PC-3 (cell line): ENCODE measurements around the gene DPH2. TPM values are rescaled to one million over a fixed set of nuclear protein-coding genes. Genes with fewer than 3 reads are reported as not detected.

Source experiments
- ATAC-seq: fragments of 200-7000 bp; cut with Tn5 transposase; 2 replicates; pipeline ENCODE4 v1.9.1; 2020; ENCODE audit warnings: mild to moderate bottlenecking, moderate library complexity
- BruUV-seq: library from RNA; stranded (reverse); fragments of 400-500 nt; replicated peaks from 2 replicates; lab custom pipeline; 2021; lab: Mats Ljungman, UMichigan
- CTCF ChIA-PET: fragments of 300-600 bp; sonication (Branson Sonifier 250); formaldehyde crosslinking; loops from one replicate; lab custom pipeline; 2022; ENCODE audit warnings: antibody characterized with exemption; lab: Charles Lee
- POLR2A ChIA-PET: fragments of 300-600 bp; sonication (Branson Sonifier 250); formaldehyde crosslinking; loops from one replicate; lab custom pipeline; 2022; ENCODE audit warnings: antibody characterized with exemption; ENCODE audit not compliant: unreplicated experiment; lab: Charles Lee
- DNase-seq: peaks from one replicate; pipeline ENCODE4 v3.0.0-alpha.2; 2015
- H2AFZ ChIP-seq: fragments of 300-600 bp; sonication (generic); 2 replicates; pipeline ENCODE4 v1.6.0; 2016; ENCODE audit warnings: antibody characterized with exemption, low read length
- H3F3A ChIP-seq: fragments of 300-600 bp; sonication (generic); one replicate; pipeline ENCODE4 v1.6.0; 2017; ENCODE audit warnings: antibody characterized with exemption, low read length, control low read depth, mild to moderate bottlenecking; ENCODE audit not compliant: unreplicated experiment
- H3K27ac ChIP-seq: fragments of 300-600 bp; sonication (generic); 2 replicates; pipeline ENCODE4 v1.5.1; 2016; ENCODE audit warnings: mild to moderate bottlenecking, low read length
- H3K27me3 ChIP-seq: fragments of 300-600 bp; sonication (generic); 2 replicates; pipeline ENCODE4 v1.6.1; 2016; ENCODE audit warnings: low read length, mixed read lengths
- H3K36me3 ChIP-seq: fragments of 300-600 bp; sonication (generic); 2 replicates; pipeline ENCODE4 v1.6.1; 2016; ENCODE audit warnings: low read depth, mixed run types, low read length, mixed read lengths
- H3K4me1 ChIP-seq: fragments of 300-600 bp; sonication (generic); 2 replicates; pipeline ENCODE4 v1.5.1; 2016; ENCODE audit warnings: low read length; ENCODE audit not compliant: insufficient read depth
- H3K4me2 ChIP-seq: fragments of 300-600 bp; sonication (generic); 2 replicates; pipeline ENCODE4 v1.6.0; 2016; ENCODE audit warnings: low read length
- H3K4me3 ChIP-seq: fragments of 300-600 bp; sonication (generic); 2 replicates; pipeline ENCODE4 v1.5.1; 2016; ENCODE audit warnings: mild to moderate bottlenecking, low read length, mixed read lengths
- H3K79me2 ChIP-seq: fragments of 300-600 bp; sonication (generic); 2 replicates; pipeline ENCODE4 v1.6.1; 2017; ENCODE audit warnings: low read length, mixed read lengths
- H3K9ac ChIP-seq: fragments of 300-600 bp; sonication (generic); 2 replicates; pipeline ENCODE4 v1.6.0; 2016; ENCODE audit warnings: mild to moderate bottlenecking, low read length
- H3K9me2 ChIP-seq: fragments of 300-600 bp; sonication (generic); replicated peaks from 2 replicates; pipeline ENCODE4 v1.6.1; 2016; ENCODE audit warnings: mixed run types, low read length, mixed read lengths
- H3K9me3 ChIP-seq: fragments of 300-600 bp; sonication (generic); 2 replicates; pipeline ENCODE4 v1.6.1; 2016; ENCODE audit warnings: low read length, mixed read lengths
- H4K20me1 ChIP-seq: fragments of 300-600 bp; sonication (generic); 2 replicates; pipeline ENCODE4 v1.6.1; 2016; ENCODE audit warnings: low read length, mixed read lengths
- CTCF ChIP-seq: fragments of 300-600 bp; sonication (generic); conservative IDR thresholded peaks from 2 replicates; pipeline ENCODE4 v1.5.1; 2017; ENCODE audit warnings: antibody characterized with exemption, low read depth, mild to moderate bottlenecking, low read length
- EZH2 ChIP-seq: fragments of 300-600 bp; sonication (generic); IDR thresholded peaks from one replicate; pipeline ENCODE4 v1.6.1; 2017; ENCODE audit warnings: antibody characterized with exemption, mild to moderate bottlenecking, low read length; ENCODE audit not compliant: unreplicated experiment
- EZH2phosphoT487 ChIP-seq: fragments of 300-600 bp; sonication (generic); IDR thresholded peaks from 2 replicates; pipeline ENCODE4 v1.6.1; 2018; ENCODE audit warnings: mild to moderate bottlenecking, antibody characterized with exemption, low read length, borderline replicate concordance
- intact Hi-C: fragments of 100-400 bp; cut with micrococcal nuclease; formaldehyde crosslinking; loops from 2 replicates; pipeline ENCODE4 v1.9.0; 2023
- total RNA-seq: library from RNA; depleted of rRNA; stranded (reverse); fragments of >200 nt; gene quantifications from 2 replicates; pipeline ENCODE4 v1.2.3, GENCODE V29; 2014

Gene DPH2
- total RNA-seq, 1 experiment from 2014 or later: 46.3 TPM

GRCh38 chr1:43970502-43970901, 692 bp downstream of the DPH2 start:
- Histone ChIP-seq H3K9me2 (no peaks in the 10 kb centered on the region), H3K79me2 (peaks cover 27% of the 10 kb centered on the region), H3K4me1 (peaks cover 18% of the 10 kb centered on the region), H3K27me3 (no peaks in the 10 kb centered on the region), H4K20me1 (no peaks in the 10 kb centered on the region; the same call in 1 of the 2 replicates), H3F3A (no peaks in the 10 kb centered on the region), H3K27ac (no peak overlapping the region), H2AFZ (no peak overlapping the region; the same call in 1 of the 2 replicates), H3K4me3 (peak overlapping the region; percentile 99), H3K9ac (peak overlapping the region; percentile 92), H3K4me2 (peak overlapping the region; percentile 88), H3K9me3 (no peaks in the 10 kb centered on the region), H3K36me3 (peaks cover 25% of the 10 kb centered on the region)
- ATAC-seq (no peak), DNase-seq (no peak)
- CTCF ChIA-PET: interaction anchor here (1.5 kb wide), 1 partner anchor 36 kb away, joined by 3 read pairs; no protein-coding TSS in a partner anchor
- POLR2A ChIA-PET: interaction anchor here (1.2 kb wide), 1 partner anchor 41 kb away, joined by 3 read pairs; no protein-coding TSS in a partner anchor
- intact Hi-C loops: no loop called here
- no peak for TF ChIP-seq CTCF
- no peak for TF ChIP-seq EZH2phosphoT487
- no peak for TF ChIP-seq EZH2
- BruUV-seq: no TSS peak

GRCh38 chr1:43970911-43971310, 1.1 kb downstream of the DPH2 start:
- BruUV-seq: no TSS peak
- no peaks in the 10 kb centered on the region for H3F3A ChIP-seq
- H3K4me2 ChIP-seq: peak overlapping the region; percentile 88
- ATAC-seq: no peak
- H2AFZ ChIP-seq: no peak overlapping the region
- peaks cover 32% of the 10 kb centered on the region for H3K79me2 ChIP-seq
- H3K9me3 ChIP-seq: no peaks in the 10 kb centered on the region
- peak overlapping the region; percentile 99 for H3K4me3 ChIP-seq
- H4K20me1 ChIP-seq: peaks cover 3% of the 10 kb centered on the region; the same call in 1 of the 2 replicates
- H3K9me2 ChIP-seq: no peaks in the 10 kb centered on the region
- H3K4me1 ChIP-seq: peaks cover 21% of the 10 kb centered on the region
- TF ChIP-seq EZH2: no peak
- H3K9ac ChIP-seq: no peak overlapping the region
- no peak for DNase-seq
- POLR2A ChIA-PET: interaction anchor here (1.2 kb wide), 1 partner anchor 42 kb away, joined by 3 read pairs; no protein-coding TSS in a partner anchor
- intact Hi-C loops: no loop called here
- peaks cover 25% of the 10 kb centered on the region for H3K36me3 ChIP-seq
- no peak overlapping the region for H3K27ac ChIP-seq
- CTCF ChIA-PET: interaction anchor here (1.5 kb wide), 1 partner anchor 36 kb away, joined by 3 read pairs; no protein-coding TSS in a partner anchor
- H3K27me3 ChIP-seq: no peaks in the 10 kb centered on the region

- POLR2A ChIA-PET: interaction anchor here (1.2 kb wide), 1 partner anchor 42 kb away, joined by 3 read pairs; no protein-coding TSS in a partner anchor
- Histone ChIP-seq H3K79me2 (peaks cover 37% of the 10 kb centered on the region), H3K36me3 (peaks cover 28% of the 10 kb centered on the region), H3K9ac (no peak overlapping the region), H3F3A (no peaks in the 10 kb centered on the region), H2AFZ (no peak overlapping the region), H3K4me2 (peak overlapping the region; percentile 88), H3K27me3 (no peaks in the 10 kb centered on the region), H3K9me2 (no peaks in the 10 kb centered on the region), H4K20me1 (peaks cover 8% of the 10 kb centered on the region; the same call in 1 of the 2 replicates), H3K4me3 (peak overlapping the region; percentile 99; the same call in 1 of the 2 replicates), H3K4me1 (peaks cover 26% of the 10 kb centered on the region), H3K9me3 (no peaks in the 10 kb centered on the region), H3K27ac (no peak overlapping the region)
- no peak for TF ChIP-seq CTCF
- no peak for TF ChIP-seq EZH2phosphoT487
- TF ChIP-seq EZH2: no peak
- intact Hi-C loops: no loop called here
- no peak for DNase-seq
- ATAC-seq: no peak
- CTCF ChIA-PET: no interaction called here
- no TSS peak for BruUV-seq
Observed at GRCh38 chr1:43971336-43971980, 1.6 kb downstream of the DPH2 start.
